ENCODE data around the gene UGGT2.

DNA sequence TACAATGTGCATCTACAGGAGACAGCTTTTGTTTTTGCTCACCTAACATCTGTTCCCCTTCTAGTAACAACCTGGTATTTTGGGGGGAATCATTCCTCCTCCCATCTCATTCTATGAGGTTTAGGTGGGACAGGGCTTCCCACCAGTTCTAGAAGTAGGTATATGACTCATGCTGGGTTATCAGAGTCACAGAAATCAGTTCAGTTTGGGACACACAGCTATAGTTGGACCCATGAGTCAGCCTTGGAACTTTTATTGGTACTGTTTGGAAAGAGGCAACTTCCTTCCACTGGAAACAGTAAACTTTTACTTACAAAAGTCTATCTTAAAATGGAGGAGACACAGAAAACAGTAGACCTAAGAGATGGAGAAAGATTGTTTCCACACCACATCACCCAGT lies 190.8 kb downstream of the UGGT2 start:
- TF ChIP-seq CTCF (IDR thresholded peaks at IDR 0.05) (no peak), POLR2A (IDR thresholded peaks at IDR 0.05) (no peak)

All from breast epithelium (tissue), 3 donors.